Left lung (tissue), 10 donors: ENCODE data around the gene YJEFN3. TPM values are rescaled to one million over a fixed set of nuclear protein-coding genes. Genes with fewer than 3 reads are reported as not detected.

Source experiments
- ATAC-seq: fragments of 200-7000 bp; cut with Tn5 transposase; one replicate; pipeline ENCODE4 v1.9.1; 2020; ENCODE audit warnings: moderate library complexity
- DNase-seq, 4 donors: peaks; one replicate each; pipeline ENCODE4 v3.0.0-alpha.2; 2013 to 2020
- H3K27ac ChIP-seq, 2 donors: fragments of 200-600 bp; sonication (generic) in 1 of 2; one replicate each; pipeline versions ENCODE4 v1.5.0 to v1.8.0; 2020 to 2021
- H3K27me3 ChIP-seq, 2 donors: fragments of 200-600 bp; sonication (generic) in 1 of 2; one replicate each; pipeline versions ENCODE4 v1.5.0 to v1.8.0; 2020 to 2021
- H3K36me3 ChIP-seq, 2 donors: fragments of 200-600 bp; sonication (generic) in 1 of 2; one replicate each; pipeline versions ENCODE4 v1.5.0 to v1.8.0; 2020 to 2021
- H3K4me1 ChIP-seq, 2 donors: fragments of 200-600 bp; one replicate each; pipeline ENCODE4 v1.8.0; 2021
- H3K4me3 ChIP-seq, 2 donors: fragments of 200-600 bp; sonication (generic) in 1 of 2; one replicate each; pipeline versions ENCODE4 v1.5.0 to v1.8.0; 2020 to 2021; ENCODE audit warnings: mild to moderate bottlenecking in 1 of 2
- H3K9me3 ChIP-seq, 2 donors: fragments of 200-600 bp; sonication (generic) in 1 of 2; one replicate each; pipeline versions ENCODE4 v1.5.0 to v1.8.0; 2020 to 2021
- intact Hi-C, 2 donors: fragments of 100-400 bp; cut with DNase I; formaldehyde crosslinking; loops; one replicate each; pipeline versions ENCODE4 v1.11.2 to v1.14.2; 2022
- polyA plus RNA-seq, 6 donors: library from polyadenylated mRNA; unstranded; fragments of 120-200 nt; gene quantifications; one replicate each; pipeline ENCODE4 v1.2.1, GENCODE V29; 2013; ENCODE audit not compliant: insufficient read length in 6 of 6
- total RNA-seq, 2 donors: library from RNA; stranded (reverse); fragmentation: NEBNext Ultra II Directional; extraction: Animal tissue kit (Norgen Biotek cat#: 25700); gene quantifications; one replicate each; pipeline ENCODE4 v1.2.1, GENCODE V29; 2021
- TF ChIP-seq, protein P1 (sequence below), 2 donors: fragments of 200-600 bp; sonication (generic) in 1 of 2; IDR thresholded peaks; one replicate each; pipeline versions ENCODE4 v1.5.0 to v1.8.0; 2021; ENCODE audit warnings: antibody characterized with exemption in 2 of 2
- donor health status: DM: no; HTN: yes; CAD: no.
- donor health status: DM: no; HTN: no; CAD: no.

Gene YJEFN3
- total and polyA plus RNA-seq, 8 donors, result 2.7 to 13.6 (median 11.0) TPM

DNA sequence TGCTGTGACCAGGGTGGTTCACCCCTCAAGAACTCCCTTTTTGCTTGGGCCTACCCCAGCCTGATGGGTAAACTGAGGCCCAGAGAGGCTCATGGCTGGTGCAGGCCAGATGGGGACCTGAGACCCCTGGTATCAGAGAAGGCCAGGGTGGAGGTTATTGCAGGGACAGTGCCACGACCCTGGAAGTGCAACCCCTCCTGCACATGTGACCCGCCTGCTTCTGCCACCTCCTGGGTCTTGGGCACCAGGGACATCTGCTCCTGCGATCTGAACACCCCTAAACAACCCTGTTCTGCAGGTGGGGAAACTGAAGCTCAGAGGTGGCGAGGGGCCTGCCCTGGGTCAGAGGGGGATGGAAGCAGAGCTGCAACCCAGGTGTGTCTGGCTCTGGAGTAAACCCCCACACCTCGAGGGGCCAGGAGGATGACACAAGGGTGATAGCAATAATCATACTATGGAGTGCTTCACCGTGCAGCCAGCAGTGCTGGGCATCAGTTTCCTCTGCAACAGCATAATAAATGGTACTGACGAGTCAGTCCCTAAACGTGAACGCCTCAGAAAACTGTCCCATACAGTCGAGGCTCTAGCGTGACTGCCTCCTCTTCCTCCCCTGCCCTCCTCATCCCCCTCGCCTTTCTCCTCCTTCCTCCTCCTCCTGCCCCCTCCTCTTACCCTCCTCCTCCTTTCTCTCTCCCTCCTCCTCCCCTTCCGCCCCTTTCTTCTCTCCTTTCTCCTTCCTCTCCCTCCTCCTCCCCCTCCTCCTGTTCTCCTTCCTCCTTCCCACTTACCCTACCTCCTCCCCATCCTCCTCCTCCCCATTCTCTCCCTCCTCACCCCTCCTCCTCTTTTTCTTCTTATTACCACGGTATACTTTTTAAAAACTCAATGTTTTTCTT lies 4.3 kb downstream of the YJEFN3 start:
- Histone ChIP-seq H3K27ac (no peak overlapping the region), H3K4me3 (no peak overlapping the region), H3K36me3 (peaks cover 0 to 17% of the 10 kb centered on the region in 2 donors), H3K9me3 (no peaks in the 10 kb centered on the region), H3K27me3 (peaks cover 5 to 16% of the 10 kb centered on the region in 2 donors), H3K4me1 (peaks cover 3 to 12% of the 10 kb centered on the region in 2 donors)
- intact Hi-C loops, result loop anchor here in 1 of 2 donors (5.0 to 10.0 kb wide), 2 partner anchors 114 to 422 kb away; no protein-coding TSS in a partner anchor
- DNase-seq (no peak), ATAC-seq (no peak)
- TF ChIP-seq, protein P1, sequence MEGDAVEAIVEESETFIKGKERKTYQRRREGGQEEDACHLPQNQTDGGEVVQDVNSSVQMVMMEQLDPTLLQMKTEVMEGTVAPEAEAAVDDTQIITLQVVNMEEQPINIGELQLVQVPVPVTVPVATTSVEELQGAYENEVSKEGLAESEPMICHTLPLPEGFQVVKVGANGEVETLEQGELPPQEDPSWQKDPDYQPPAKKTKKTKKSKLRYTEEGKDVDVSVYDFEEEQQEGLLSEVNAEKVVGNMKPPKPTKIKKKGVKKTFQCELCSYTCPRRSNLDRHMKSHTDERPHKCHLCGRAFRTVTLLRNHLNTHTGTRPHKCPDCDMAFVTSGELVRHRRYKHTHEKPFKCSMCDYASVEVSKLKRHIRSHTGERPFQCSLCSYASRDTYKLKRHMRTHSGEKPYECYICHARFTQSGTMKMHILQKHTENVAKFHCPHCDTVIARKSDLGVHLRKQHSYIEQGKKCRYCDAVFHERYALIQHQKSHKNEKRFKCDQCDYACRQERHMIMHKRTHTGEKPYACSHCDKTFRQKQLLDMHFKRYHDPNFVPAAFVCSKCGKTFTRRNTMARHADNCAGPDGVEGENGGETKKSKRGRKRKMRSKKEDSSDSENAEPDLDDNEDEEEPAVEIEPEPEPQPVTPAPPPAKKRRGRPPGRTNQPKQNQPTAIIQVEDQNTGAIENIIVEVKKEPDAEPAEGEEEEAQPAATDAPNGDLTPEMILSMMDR (IDR thresholded peaks at IDR 0.05), result no peak

DNA sequence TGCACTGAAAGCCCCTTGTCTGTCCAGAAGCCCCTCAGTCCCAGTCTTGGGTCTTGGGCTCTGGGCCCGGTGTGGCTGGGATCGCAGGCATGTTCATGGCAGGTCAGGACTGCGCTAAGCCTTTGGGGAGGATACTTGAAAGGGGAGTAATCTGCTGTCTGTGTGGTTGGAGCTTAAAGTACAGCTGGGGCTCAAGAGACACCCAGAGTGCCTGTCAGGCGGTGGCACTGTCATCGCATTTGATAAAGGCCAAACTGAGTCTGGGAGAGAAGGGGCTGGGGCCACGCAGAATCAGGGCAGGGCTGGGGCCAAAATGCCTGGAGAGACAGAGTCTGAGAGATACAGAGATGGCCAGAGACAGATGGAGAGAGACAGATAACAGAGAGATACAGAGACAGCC lies 5.1 kb downstream of the YJEFN3 start:
- Histone ChIP-seq H3K36me3 (peaks cover 0 to 9% of the 10 kb centered on the region in 2 donors), H3K4me1 (peaks cover 9 to 20% of the 10 kb centered on the region in 2 donors), H3K9me3 (no peaks in the 10 kb centered on the region), H3K4me3 (no peak overlapping the region), H3K27me3 (peaks cover 12 to 24% of the 10 kb centered on the region in 2 donors), H3K27ac (no peak overlapping the region)
- ATAC-seq, result no peak
- intact Hi-C loops, result loop anchor here in 1 of 2 donors (5.0 to 10.0 kb wide), 2 partner anchors 113 to 421 kb away; no protein-coding TSS in a partner anchor
- TF ChIP-seq, protein P1 (IDR thresholded peaks at IDR 0.05), result no peak
- no peak for DNase-seq

DNA sequence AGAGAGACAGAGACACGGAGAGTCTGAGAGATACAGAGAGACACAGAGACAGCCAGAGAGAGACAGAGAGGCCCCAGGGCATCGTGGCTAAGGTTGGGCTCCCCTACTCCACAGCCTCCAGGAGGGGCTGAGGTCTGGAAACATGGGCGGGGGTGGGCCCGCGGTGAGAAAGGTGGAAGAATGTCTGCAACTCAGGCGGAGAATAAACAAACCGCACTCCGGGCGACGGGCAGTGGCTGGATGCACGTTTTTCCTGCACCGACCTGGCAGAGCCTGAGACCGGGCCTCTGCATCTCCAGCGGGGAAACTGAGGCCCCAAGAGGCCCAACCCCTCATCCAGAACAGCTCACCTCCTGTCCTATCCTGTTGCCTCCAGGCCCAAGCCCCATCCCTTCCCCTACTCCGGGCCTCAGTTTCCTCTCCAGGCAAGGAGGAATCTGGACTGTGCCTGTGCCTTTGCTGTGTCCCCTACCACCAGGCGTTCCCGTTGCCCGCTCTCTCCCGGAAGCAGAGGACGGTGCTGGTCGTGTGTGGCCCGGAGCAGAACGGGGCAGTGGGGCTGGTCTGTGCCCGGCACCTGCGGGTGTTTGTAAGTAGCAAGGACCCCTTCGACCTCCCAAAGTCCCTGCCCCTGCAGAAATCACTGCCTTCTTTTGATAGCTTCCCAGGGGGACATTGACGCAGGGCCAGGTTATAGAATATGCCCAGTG lies 6.0 kb downstream of the YJEFN3 start:
- Histone ChIP-seq H3K4me1 (peaks cover 9 to 22% of the 10 kb centered on the region in 2 donors), H3K4me3 (no peak overlapping the region), H3K9me3 (no peaks in the 10 kb centered on the region), H3K36me3 (peaks cover 0 to under 1% of the 10 kb centered on the region in 2 donors), H3K27ac (no peak overlapping the region), H3K27me3 (peaks cover 15 to 33% of the 10 kb centered on the region in 2 donors)
- TF ChIP-seq, protein P1 (IDR thresholded peaks at IDR 0.05), result no peak
- DNase-seq, result no peak
- no peak for ATAC-seq
- intact Hi-C loops, result loop anchor here in 1 of 2 donors (5.0 to 10.0 kb wide), 2 partner anchors 113 to 420 kb away; no protein-coding TSS in a partner anchor

DNA sequence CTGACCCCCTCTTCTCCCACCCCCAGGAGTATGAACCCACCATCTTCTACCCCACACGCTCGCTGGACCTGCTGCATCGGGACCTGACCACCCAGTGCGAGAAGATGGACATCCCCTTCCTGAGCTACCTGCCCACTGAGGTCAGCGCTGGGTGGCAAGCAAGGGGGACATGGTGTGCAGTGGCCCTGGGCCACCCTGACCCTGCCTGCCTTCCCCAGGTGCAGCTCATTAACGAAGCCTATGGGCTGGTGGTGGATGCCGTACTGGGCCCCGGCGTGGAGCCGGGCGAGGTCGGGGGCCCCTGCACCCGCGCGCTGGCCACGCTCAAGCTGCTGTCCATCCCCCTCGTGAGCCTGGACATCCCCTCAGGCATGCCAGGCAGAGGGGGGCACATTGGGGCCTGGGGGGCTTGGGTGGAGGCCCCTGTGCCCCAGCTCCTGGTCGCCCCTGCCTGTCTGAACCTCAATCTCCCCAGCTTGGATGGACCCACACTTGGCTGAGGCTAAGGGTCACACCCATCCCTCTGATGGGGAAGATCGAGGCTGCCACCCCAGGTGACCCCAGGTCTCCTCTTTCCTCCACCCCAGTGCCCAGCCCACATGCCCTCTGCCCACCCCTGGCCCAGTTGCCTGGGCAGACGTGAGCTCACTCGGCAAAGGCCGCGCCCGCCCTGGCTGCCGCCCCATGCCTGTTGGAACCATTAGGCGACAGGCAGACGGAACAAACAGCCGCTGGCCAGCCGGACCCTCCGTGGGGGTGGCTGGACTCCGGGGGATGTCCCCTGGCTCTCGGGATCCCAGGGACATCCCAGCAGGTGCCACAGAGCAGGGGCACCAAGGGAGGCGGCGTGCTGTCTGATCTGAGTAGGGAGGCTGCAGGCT lies 6.8 kb downstream of the YJEFN3 start:
- Histone ChIP-seq H3K27me3 (peaks cover 23 to 41% of the 10 kb centered on the region in 2 donors), H3K36me3 (no peaks in the 10 kb centered on the region), H3K4me1 (peaks cover 11 to 30% of the 10 kb centered on the region in 2 donors), H3K4me3 (no peak overlapping the region), H3K27ac (no peak overlapping the region), H3K9me3 (no peaks in the 10 kb centered on the region)
- ATAC-seq (no peak), DNase-seq (no peak)
- TF ChIP-seq, protein P1 (IDR thresholded peaks at IDR 0.05), result no peak
- intact Hi-C loops, result loop anchor here in 1 of 2 donors (10.0 kb wide), 1 partner anchor 419 kb away; no protein-coding TSS in a partner anchor
